Erythroblast (primary cell): ENCODE data around the gene DNTTIP2.
A peak's percentile ranks its signal among the peaks of the same experiment; 100 is the strongest.
"Not testable (repeated sequence)": the region's sequence is repeated elsewhere in the genome, so short reads cannot be mapped to it uniquely, and the experiment has no call there.

Experiments
- DNase-seq, 2 experiments: peaks; one replicate each; lab custom pipeline; 2025; lab: John Stamatoyannopoulos, UW
- GATA1 ChIP-seq: IDR thresholded peaks from 2 replicates; pipeline ENCODE4 v1.6.1; 2011; ENCODE audit warnings: low read depth, mild to moderate bottlenecking, control low read depth, low read length, moderate library complexity
- POLR2A ChIP-seq: IDR thresholded peaks from 2 replicates; pipeline ENCODE4 v1.6.1; 2011; ENCODE audit warnings: mild to moderate bottlenecking, low read length

The DNTTIP2 gene

GRCh38 chr1:93878889-93879586, at the start of gene DNTTIP2:
DNTTIP2 (minus strand) TSS chr1:93879206; CDS start chr1:93879148, 58 bp downstream.
- DNase-seq: peak; percentile 91 to 92
- TF ChIP-seq POLR2A: peak; percentile 95
- no peak for TF ChIP-seq GATA1

- DNase-seq: peak; percentile 12 to 34
- TF ChIP-seq GATA1 (no peak), POLR2A (no peak)
Measured at GRCh38 chr1:93925206-93925605, 46.2 kb upstream of the DNTTIP2 start.

- no peak for DNase-seq
- TF ChIP-seq GATA1 (no peak), POLR2A (no peak)
Measured at GRCh38 chr1:93919780-93920179, 40.8 kb upstream of the DNTTIP2 start.

- TF ChIP-seq POLR2A: no peak
- no peak for TF ChIP-seq GATA1
- no peak for DNase-seq
Measured at GRCh38 chr1:93917302-93917701, 38.3 kb upstream of the DNTTIP2 start.

GRCh38 chr1:93910880-93911279, 31.9 kb upstream of the DNTTIP2 start:
- DNase-seq: not testable (repeated sequence)

GRCh38 chr1:93910305-93910704, 31.3 kb upstream of the DNTTIP2 start:
- no peak for DNase-seq
- TF ChIP-seq POLR2A (no peak), GATA1 (no peak)

GRCh38 chr1:93909146-93910050, 30.4 kb upstream of the DNTTIP2 start, which contains the start of gene GCLM:
GCLM (minus strand) TSS chr1:93909430; CDS start chr1:93909163, 267 bp downstream.
- TF ChIP-seq POLR2A (peak; percentile 83), GATA1 (no peak)
- peak; percentile 98 to 99 for DNase-seq

- DNase-seq: peak; percentile 71 to 81
- TF ChIP-seq POLR2A: no peak
- TF ChIP-seq GATA1: no peak
Measured at GRCh38 chr1:93908394-93909145, 29.6 kb upstream of the DNTTIP2 start.

- TF ChIP-seq GATA1 (no peak), POLR2A (no peak)
- DNase-seq: peak; percentile 66 to 79
Measured at GRCh38 chr1:93907718-93908117, 28.7 kb upstream of the DNTTIP2 start.

GRCh38 chr1:93906480-93906879, 27.5 kb upstream of the DNTTIP2 start:
- TF ChIP-seq POLR2A: no peak
- no peak for TF ChIP-seq GATA1
- DNase-seq: no peak

GRCh38 chr1:93905734-93906133, 26.7 kb upstream of the DNTTIP2 start:
- peak; percentile 21 to 36 for DNase-seq
- TF ChIP-seq GATA1 (no peak), POLR2A (no peak)

GRCh38 chr1:93905051-93905450, 26.0 kb upstream of the DNTTIP2 start:
- no peak for DNase-seq

GRCh38 chr1:93904228-93904627, 25.2 kb upstream of the DNTTIP2 start:
- TF ChIP-seq POLR2A (no peak), GATA1 (no peak)
- DNase-seq: no peak

More at GRCh38 chr1:93905051-93905450, 26.0 kb upstream of the DNTTIP2 start:
- no peak for TF ChIP-seq POLR2A
- TF ChIP-seq GATA1: no peak
